Pulmonary artery endothelial cell (primary cell): ENCODE measurements around the gene KLKB1. TPM values are rescaled to one million over a fixed set of nuclear protein-coding genes. Genes with fewer than 3 reads are reported as not detected.
"Not testable (repeated sequence)": the region's sequence is repeated elsewhere in the genome, so short reads cannot be mapped to it uniquely, and the experiment has no call there.

Experiments used
- DNase-seq: peaks from one replicate; pipeline ENCODE4 v3.0.0-alpha.2; 2011; ENCODE audit warnings: low read depth, low spot score
- total RNA-seq: library from RNA; depleted of rRNA; stranded (reverse); fragments of >200 nt; gene quantifications from 2 replicates; pipeline ENCODE4 v1.2.3, GENCODE V29; 2014

KLKB1 gene
- total RNA-seq, 1 donor from 2014 or later, result not detected

DNA sequence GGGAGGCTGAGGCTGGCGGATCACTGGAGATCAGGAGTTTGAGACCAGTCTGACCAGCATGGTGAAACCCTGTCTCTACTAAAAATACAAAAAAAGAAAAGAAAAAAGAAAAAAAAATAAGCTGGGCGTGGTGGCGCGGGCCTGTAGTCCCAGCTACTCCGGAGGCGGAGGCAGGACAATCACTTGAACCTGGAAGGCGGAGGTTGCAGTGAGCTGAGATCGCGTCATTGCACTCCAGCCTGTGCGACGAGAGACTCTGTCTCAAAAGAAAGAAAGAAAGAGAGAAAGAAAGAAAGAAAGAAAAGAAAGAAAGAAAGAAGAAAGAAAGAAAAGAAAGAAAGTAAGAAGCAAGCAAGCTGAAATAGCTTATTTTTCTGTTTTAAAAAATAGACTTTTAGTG is 37.9 kb downstream of the KLKB1 start:
- DNase-seq, result not testable (repeated sequence)

DNA sequence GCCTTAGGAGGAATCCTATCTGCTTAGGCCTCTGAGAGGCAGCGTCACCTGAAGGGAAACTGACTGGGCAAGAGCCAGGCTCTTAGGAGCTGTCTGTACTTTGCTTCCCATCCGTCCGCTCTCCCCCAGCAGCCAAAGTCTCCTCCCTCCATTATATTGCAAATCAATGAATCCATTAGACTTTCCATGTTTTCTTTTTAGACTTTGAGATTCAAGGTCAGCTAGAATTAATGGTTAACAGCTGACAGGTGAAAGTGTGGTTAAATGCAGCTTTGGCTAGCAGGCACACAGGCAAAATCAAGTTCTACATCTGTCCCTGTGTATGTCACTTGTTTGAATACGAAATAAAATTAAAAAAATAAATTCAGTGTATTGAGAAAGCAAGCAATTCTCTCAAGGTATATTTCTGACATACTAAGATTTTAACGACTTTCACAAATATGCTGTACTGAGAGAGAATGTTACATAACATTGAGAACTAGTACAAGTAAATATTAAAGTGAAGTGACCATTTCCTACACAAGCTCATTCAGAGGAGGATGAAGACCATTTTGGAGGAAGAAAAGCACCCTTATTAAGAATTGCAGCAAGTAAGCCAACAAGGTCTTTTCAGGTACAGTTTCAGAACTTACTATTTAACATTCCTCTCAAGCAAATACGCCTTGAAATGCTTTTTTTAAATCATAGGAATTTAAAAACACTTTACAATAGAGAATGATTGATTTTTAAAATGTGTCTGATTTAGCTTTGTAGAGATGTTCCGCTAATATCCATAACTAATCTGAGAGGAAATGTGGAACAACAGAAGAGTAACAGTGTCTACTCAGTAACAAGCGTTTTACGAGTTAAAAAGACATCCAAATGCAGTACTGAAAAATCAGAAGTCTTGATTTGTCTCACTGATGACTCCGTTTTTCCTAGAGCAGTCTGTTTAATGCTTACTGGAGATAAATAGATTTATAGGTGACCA is 38.7 kb downstream of the KLKB1 start, which contains the start of gene F11:
Gene F11 (plus strand): TSS at position 507 of the 970 bp plus-strand sequence. CDS start 948 bp downstream, outside the sequence.
- no peak for DNase-seq

DNA sequence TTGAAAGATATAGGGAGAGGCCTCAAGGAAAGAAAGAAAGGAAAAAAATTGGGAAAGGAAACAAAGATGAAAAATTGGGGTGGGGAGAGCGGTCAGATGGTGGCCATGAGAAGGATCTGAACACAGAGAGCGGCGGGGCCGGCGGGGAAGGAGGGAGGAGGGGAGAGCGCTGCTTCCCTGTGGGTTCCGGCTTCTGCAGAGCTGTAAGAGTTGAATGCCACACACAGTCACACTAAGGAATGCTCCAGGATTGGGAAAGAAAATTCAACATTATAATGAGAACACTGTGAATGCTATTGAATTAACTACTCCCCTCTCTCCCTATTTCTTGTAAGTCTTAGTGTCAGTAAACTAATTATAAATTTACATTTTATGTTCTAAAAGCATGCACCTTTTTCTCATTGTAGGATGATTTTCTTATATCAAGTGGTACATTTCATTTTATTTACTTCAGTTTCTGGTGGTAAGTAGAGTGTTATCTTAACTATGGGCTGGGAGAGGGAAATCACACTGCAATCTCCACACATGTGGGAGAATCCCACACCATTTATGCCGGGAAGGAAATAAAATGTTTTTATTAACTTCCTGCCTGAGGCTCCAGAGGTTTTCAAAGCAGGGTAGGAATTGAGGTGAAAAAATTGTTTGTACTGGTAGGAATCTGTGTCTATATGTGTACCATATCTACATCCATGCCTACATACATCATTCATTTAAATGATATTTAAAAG is 39.6 kb downstream of the KLKB1 start:
- no peak for DNase-seq

DNA sequence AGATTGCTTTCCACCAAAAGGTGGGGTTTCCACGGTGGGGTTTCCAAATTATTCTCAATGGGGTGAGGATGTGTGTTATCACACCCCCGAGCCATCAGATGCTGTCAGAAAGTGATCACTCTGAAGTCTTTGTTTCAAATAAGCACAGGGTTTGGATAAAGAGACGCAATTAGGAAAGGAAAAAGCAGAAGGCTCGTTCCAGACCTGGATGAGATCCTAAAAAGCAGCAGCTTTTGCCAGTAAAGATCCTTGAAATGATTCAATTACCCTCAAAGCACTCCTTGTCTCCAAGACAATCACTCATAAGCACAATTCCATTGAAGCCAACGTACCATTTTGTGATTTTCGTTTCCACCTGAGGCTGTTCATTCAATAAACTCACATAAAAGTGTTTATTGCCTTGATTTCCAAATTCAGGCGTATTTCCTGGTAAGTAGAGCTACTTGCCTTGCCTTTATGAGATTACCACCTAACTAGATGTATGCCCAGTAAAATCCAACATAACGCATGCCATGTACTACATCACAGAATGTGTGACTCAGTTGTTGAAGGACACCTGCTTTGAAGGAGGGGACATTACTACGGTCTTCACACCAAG is 43.9 kb downstream of the KLKB1 start:
- DNase-seq, result no peak

DNA sequence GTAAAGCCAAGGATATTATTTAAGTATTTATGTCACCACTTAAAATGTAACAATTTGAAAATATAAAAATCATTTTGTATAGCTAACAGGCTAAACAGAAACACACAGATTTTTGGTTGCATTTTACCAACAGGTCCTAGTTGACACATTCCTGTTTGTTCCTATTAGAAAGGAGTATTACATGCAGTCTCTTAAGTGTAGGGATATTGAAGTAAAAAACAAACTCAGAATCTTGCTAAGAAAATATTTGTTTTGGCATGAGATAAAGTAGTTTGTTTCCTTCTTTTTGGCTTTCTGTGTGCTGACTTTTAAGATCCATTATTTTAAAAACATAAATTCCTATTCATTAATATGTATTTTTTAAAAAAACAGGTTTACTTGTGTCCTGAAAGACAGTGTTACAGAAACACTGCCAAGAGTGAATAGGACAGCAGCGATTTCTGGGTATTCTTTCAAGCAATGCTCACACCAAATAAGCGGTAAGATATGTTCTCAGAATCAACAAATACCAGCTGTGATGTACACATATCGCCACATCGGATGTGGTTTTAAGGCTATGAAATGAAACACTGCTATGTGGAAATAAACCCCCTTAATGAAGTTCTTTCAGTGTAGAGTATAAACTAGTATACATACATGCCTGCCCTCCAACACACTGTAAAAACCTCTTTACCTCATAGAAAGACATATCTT is 45.5 kb downstream of the KLKB1 start:
- DNase-seq, result no peak

DNA sequence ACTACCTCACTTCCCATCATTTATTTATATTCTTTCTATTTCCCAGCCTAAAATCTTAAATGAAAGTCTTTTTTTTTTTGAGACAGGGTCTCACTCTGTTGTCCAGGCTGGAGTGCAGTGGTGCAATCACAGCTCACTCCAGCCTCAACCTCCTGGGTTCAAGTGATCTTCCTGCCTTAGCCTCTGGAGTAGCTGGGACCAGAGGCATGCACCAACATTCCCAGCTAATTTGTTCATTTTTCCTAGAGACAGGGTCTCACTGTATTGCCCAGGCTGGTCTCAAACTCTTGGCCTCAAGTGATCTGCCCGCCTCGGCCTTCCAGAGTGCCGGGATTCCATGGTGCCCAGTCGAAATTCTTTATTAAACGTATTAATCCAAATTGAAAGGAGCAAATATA is 46.1 kb downstream of the KLKB1 start:
- not testable (repeated sequence) for DNase-seq

DNA sequence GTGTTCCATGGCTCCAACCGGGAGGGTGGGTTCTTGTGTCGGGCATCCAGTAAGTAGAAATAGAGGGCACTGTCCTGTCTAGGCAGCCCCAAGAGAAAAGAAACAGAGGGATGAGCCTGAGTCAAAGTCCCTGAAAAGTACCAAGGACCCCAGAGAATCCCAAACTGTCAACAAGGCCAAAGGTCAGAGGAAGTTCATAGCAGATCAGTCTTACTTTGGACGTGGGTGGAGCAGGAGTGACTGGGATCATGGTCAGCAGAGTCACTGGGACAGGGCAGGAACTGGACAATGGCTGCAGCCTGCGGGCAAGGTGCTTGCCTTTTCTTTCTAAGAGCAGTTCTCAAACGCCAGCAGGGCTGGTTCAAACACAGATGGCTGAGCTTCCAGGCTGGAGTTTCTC is 56.0 kb downstream of the KLKB1 start:
- DNase-seq, result no peak

DNA sequence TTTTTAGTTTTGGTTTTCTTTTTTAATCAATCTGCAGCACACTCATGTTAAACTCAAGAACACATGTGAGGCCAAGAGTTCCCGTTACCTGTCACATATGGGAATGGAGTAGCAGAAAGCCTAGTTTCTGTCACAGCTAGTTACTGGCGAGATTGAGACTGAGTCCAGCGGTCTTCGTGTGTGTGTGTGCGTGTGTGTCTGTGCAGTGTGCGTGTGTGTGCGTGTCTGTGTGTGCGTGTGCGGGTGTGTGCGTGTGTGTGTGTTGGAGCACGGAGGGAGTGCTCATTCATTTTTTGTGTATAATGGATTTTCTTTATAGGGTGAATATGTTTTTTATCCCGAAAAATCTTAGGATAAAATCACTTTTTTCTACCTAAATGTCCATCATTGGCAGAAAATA is 57.8 kb downstream of the KLKB1 start:
- DNase-seq, result no peak

DNA sequence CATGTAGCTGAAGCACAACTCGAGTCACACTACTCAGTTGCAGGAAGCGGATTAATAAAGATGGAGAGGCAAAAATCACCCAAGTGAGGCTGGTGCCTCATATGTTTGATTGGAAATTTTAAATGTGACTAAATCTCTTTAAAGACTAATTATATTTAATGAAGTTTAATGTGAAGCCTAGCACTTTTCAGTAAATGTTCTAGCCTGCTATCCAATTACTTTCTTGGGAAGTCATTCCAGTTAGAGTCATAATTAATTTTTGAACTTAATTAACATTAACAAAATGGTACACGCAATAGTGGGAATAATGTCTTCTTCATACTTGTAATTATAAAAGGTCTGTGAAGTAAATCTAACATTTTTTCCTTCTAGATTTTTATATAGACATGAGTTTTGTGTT is 59.3 kb downstream of the KLKB1 start:
- no peak for DNase-seq

DNA sequence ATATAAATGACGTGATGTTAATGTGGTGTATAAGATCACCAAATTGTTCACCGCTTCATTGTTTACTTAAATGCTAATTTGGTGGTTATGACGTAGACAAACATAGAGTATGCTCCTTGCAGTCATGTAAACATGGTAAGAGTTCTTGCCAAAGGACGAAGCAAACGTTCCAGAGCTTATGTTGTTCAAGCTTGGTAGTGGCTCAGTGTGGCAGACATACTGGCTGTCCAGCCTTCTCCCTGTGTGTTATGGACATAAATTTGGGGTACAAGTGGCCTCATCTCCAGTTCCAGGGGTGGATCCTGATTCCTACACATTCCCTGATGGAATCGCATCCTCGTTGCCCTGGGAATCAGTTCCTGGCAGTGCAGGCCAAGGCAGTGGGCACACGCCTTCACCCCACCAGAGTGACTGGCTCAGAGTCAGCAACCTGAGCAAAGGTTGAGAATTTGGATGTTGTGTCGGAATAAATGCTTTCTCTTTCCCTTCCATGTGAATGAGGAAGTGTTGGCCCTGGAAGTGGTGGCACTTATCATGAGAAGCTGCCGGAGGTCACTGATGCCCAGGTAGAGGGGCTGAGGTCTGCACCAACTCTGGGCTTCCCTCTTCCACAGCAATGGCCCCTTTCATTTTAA is 64.1 kb downstream of the KLKB1 start:
- no peak for DNase-seq

DNA sequence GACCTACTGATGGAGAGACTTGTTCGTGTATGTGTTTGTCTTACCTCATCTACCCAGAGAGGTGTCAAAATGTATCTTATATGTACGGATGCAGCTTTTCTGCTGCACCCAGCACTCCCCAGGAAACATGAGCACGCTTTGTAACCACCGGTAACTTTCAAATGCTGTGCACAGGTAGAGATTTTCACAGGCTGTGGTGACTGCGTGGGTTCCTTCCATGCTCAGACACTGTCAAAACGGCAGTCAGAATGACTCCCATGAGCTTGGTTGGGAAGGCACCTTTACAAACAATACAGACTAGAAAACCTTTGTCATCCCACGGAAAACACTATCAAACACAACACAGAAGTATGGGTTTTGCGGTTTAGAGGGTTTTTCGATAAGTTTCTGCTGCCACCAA is 66.9 kb downstream of the KLKB1 start:
- DNase-seq, result no peak

DNA sequence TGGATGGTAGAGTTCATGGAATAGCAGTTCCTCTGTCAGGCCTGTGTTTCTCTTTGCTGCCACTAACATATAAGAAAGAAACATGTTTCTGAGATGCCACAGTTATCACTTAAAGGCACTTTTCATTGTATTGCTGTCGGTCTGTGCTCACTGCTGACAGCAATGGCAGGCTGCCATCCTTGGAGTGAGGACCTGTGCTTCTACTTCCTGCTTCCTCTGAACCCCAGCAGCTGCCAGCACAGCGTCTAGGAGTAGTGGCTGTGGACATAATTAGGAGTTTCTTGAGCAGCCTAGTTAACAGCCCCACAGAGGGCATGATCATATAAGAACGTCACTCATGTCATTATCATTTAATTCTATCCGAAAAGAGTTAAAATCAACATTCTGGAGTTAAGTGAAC is 69.2 kb downstream of the KLKB1 start:
- no peak for DNase-seq

DNA sequence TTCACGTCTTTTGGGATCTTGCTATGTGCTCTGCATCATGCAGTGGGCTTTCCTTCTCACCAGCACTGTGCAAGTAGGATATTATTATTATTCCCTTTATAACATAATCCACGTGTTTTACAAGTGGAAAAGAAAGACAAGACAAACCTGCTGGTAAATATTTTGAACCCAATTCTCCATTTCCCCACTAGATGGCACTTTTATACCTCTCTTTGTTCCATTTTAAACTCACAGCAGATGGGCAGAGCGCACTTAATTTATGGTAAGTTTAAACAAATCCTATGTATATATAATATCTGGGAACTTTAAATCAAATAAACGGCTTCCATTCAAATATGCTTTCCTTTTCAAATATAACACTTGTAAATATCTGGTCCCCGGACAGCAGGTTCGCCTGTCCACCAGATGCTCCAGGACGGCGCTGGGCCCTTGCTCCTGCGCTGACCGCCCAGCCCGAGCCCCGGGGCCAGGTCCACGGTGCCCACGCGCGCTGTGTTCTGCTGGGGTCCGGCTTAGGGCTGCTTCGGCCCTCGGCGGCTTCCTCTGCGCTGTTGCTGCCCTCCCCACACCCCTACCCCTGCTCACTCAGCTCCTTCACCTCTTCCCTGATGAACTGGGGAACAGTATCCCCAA is 69.8 kb downstream of the KLKB1 start:
- DNase-seq, result no peak

DNA sequence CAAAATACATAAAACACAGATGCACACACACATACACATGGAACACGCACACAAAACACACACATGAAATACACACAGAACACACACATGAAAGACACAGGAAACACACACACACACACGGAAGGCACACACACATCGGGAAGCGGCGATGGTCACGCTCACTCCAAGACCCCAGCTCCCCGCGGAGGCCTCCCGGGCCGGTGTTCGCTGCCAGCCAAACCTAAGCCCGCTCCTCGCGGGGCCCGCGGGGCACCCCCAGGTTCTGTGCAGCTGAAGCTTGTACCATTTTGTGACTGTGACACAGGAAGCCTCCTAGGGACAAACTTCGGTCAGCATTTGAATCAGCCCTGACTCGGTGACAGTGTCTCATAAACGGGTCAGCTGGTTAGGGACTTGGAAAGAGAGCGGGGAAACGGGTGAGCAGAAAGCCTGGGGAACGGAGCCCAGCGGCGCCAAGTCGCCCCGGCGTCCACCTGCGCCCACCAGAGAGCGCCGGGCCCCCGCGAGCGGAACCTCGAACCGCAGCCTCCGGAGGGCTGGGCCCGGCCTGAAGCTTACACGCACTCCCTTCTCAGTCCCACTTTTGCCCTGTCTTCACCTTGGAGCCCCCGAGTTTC is 70.8 kb downstream of the KLKB1 start:
- no peak for DNase-seq

DNA sequence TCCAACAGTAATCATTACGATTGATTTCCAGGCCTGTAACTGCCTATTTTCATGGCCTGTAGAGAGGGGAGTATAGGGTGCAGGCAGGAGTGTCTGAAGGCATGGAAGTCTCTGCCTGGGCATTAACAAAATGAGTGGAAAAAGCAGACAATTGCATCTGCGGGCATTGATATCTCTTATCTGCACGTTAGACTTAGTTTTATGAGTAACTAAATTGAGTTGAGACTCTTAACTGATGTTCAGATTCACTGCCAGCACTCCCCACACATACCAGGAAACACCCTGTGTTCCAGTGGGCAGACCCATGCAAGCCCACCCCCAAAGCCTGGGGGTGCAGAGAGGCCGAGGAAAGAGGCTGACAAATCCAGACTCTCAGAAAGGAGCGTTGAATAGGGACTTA is 72.0 kb downstream of the KLKB1 start:
- DNase-seq, result no peak

DNA sequence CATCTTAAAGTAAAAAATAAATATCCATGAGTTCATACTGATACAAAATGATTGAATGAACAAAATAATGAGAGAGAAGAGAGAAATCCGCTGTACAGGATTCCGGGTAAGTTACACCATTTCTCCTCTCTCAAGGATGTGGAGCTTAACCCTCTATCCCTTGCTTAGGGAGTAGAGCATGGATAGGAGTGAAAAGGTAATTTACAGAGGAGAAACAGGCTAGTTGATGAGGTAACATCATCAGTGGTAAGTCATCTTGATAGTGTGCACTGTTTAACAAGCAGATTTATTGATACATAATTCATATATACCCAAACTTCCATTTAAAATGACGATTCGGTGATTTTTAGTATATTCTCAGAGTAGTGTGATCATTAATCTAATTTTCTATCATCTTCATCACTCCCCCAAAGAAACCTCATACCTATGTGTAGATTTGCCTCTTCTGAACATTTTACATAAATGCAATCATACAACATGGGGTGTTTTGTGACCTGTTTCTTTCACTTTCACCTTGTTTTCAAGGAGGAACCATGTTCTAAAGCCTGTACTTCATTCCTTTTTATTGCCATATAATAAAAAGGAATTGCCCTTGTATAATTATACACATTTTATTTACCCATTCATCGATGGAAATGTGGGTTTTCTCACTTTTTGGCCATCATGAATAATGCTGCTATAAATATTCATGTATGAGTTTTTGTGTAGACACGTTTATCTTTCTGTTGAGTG is 73.5 kb downstream of the KLKB1 start:
- DNase-seq, result no peak

DNA sequence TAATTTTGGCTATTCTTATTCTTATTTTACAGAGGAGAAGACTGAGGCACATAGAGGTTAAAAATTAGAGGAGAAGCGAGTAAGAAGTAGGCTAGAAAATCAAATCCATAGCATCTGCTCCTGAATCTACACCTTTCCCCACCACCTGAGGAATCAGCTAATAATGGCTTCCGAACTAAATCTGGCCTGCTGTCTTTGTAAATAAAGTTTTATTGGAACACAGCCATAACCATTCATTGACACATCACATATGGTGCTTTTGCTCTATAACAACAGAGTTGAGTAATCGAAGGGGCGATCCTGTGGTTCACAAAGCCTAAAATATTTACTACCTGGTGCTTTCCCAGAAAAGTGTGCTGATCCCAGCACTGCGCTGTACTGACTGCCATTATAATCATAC is 76.9 kb downstream of the KLKB1 start:
- no peak for DNase-seq

DNA sequence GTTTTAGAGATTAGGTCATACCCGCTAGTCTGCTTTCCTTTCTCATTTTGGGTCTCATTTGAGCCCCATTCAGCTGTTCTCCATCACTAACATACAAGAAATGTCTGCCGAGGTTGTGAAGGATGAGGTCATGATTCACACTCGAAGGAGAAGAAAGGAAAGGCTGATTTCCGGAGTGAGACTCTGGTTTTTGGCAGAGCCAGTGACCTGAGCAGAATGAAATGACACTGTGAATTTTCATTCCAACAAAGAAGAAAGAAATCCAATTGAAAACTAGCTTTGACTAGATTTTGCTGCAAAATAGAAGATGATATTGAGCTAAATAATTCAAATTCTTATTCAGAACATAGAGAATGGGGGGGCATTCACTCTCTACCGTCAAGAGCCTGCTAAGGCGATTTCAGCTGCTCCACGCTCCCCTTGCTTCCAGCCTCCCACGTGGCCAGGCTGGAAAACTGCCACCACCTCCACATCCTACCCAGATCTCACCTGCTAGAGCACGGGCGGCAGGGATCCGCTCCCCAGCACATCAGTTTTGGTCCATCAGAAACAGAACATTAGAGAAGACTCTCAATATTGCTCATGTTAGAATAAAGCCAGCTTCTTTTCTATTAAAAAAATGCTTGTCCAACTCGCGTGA is 77.7 kb downstream of the KLKB1 start:
- no peak for DNase-seq

DNA sequence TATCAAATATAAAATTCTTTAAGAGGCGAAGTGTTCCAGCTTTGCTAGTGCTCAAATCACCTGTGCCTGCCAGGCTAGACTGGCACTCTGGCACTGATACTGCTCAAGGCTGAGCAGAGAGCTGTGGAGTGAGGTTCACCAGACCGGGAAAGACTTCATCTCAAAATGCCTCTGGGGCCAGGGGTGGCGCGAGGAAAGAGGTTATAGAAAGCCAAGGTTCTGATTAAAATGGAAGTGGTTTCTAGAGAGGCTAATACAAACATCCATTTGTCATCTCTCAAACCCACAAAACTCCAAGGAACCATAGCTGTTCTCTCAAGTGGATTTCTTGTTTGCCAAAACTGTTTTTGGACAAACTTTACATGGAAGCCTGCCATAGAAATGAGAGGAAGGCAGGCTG is 80.2 kb downstream of the KLKB1 start:
- DNase-seq, result no peak
